AG04449 (cell line): ENCODE results near the gene PLPPR3.

ENCODE experiments used
- CTCF ChIA-PET: fragments of 350-600 bp; formaldehyde crosslinking; extraction: SDS; loops from one replicate; lab custom pipeline; 2021; ENCODE audit warnings: antibody characterized with exemption; lab: Yijun Ruan, JAX
- POLR2A ChIA-PET: fragments of 400-600, 350-600 bp; formaldehyde crosslinking; extraction: SDS; loops from one replicate; lab custom pipeline; 2020; ENCODE audit warnings: antibody characterized with exemption, inconsistent platforms; lab: Yijun Ruan, JAX
- DNase-seq: peaks from one replicate; pipeline ENCODE4 v3.0.0-alpha.2; 2010; ENCODE audit warnings: low read depth, low spot score
- H3K4me3 ChIP-seq: 2 replicates; pipeline ENCODE4 v1.5.1; 2011; ENCODE audit warnings: low read depth, mild to moderate bottlenecking, control low read depth, low read length
- CTCF ChIP-seq: IDR thresholded peaks from one replicate; pipeline ENCODE4 v1.5.1; 2011; ENCODE audit warnings: mild to moderate bottlenecking, moderate library complexity, low read length, control low read depth, inconsistent platforms; ENCODE audit not compliant: insufficient read depth; ENCODE audit errors: missing control alignments

The PLPPR3 gene

GRCh38 chr19:821825-822503, at the start of gene PLPPR3:
PLPPR3 (minus strand) TSS chr19:821955; CDS start chr19:821559, 396 bp downstream.
- no peak for DNase-seq
- TF ChIP-seq CTCF = no peak
- H3K4me3 ChIP-seq = peak within 1 kb of the TSS; percentile 38
- CTCF ChIA-PET = no interaction called here
- POLR2A ChIA-PET = no interaction called here

GRCh38 chr19:870963-871401, 49.2 kb upstream of the PLPPR3 start:
- no peak for TF ChIP-seq CTCF
- no peak for DNase-seq
- ChIA-PET POLR2A (no interaction called here), CTCF (interaction anchor here (1.2 kb wide), 1 partner anchor 13 kb away, joined by 4 read pairs; no protein-coding TSS in a partner anchor)
- no peak overlapping the region for H3K4me3 ChIP-seq

- no peak overlapping the region for H3K4me3 ChIP-seq
- ChIA-PET CTCF (no interaction called here), POLR2A (no interaction called here)
- no peak for DNase-seq
- TF ChIP-seq CTCF = no peak
Observed at GRCh38 chr19:870314-870713, 48.6 kb upstream of the PLPPR3 start.

- ChIA-PET CTCF (interaction anchor here (0.6 kb wide), 1 partner anchor 11 kb away, joined by 3 read pairs; no protein-coding TSS in a partner anchor), POLR2A (no interaction called here)
- no peak overlapping the region for H3K4me3 ChIP-seq
- peak; percentile 75 for DNase-seq
- no peak for TF ChIP-seq CTCF
Observed at GRCh38 chr19:869245-870177, 47.8 kb upstream of the PLPPR3 start.

- POLR2A ChIA-PET = no interaction called here
- CTCF ChIA-PET = interaction anchor here (0.6 kb wide), 1 partner anchor 10 kb away, joined by 3 read pairs; no protein-coding TSS in a partner anchor
Observed at GRCh38 chr19:868458-869244, 46.9 kb upstream of the PLPPR3 start.

More at GRCh38 chr19:868458-869244, 46.9 kb upstream of the PLPPR3 start:
- DNase-seq = no peak
- no peak overlapping the region for H3K4me3 ChIP-seq
- no peak for TF ChIP-seq CTCF
